ENCODE data around the gene POLR2E. TPM values are rescaled to one million over a fixed set of nuclear protein-coding genes. Genes with fewer than 3 reads are reported as not detected.

POLR2E gene
- total RNA-seq, 4 donors from 2014 or later: 117 to 228 (median 150) TPM

GRCh38 chr19:1045247-1045603 is 50.0 kb downstream of the POLR2E start:
- ATAC-seq: no peak
- WGBS, 2 donors (ENCODE audit: low coverage in 1 of 2): 73 to 89% methylated on average over 3 to 10 of the region's 10 CpGs
- H3K27ac ChIP-seq: no peak overlapping the region

GRCh38 chr19:1042689-1043511 is 52.3 kb downstream of the POLR2E start:
- WGBS, 2 donors (ENCODE audit: low coverage in 1 of 2): 33% methylated on average over 3 of the region's 23 CpGs; no CpG with 5 or more reads in 1 of the 2 donors
- TF ChIP-seq CTCF (IDR thresholded peaks at IDR 0.05): no peak
- TF ChIP-seq POLR2A (IDR thresholded peaks at IDR 0.05): no peak
- TF ChIP-seq EP300 (IDR thresholded peaks at IDR 0.05): no peak
- TF ChIP-seq POLR2AphosphoS5 (IDR thresholded peaks at IDR 0.05): no peak
- peaks cover 6% of the 10 kb centered on the region for H3K27me3 ChIP-seq
- H3K9me3 ChIP-seq: no peaks in the 10 kb centered on the region
- H3K36me3 ChIP-seq: peaks cover 0 to 10% of the 10 kb centered on the region in 2 donors
- no peak overlapping the region for H3K27ac ChIP-seq
- no peak for ATAC-seq
- H3K4me1 ChIP-seq: peaks cover 0 to 52% (median 20%) of the 10 kb centered on the region in 3 donors
- no peak overlapping the region for H3K4me3 ChIP-seq

More at GRCh38 chr19:1045247-1045603, 50.0 kb downstream of the POLR2E start:
- H3K4me3 ChIP-seq: no peak overlapping the region
- H3K9me3 ChIP-seq: no peaks in the 10 kb centered on the region
- TF ChIP-seq EP300 (IDR thresholded peaks at IDR 0.05): no peak
- TF ChIP-seq CTCF (IDR thresholded peaks at IDR 0.05): no peak
- TF ChIP-seq POLR2AphosphoS5 (IDR thresholded peaks at IDR 0.05): no peak
- no peak for TF ChIP-seq POLR2A (IDR thresholded peaks at IDR 0.05)
- peaks cover 0 to 31% (median 17%) of the 10 kb centered on the region in 3 donors for H3K4me1 ChIP-seq
- peaks cover 0 to 7% of the 10 kb centered on the region in 2 donors for H3K36me3 ChIP-seq
- H3K27me3 ChIP-seq: peaks cover 6% of the 10 kb centered on the region

- no peaks in the 10 kb centered on the region for H3K9me3 ChIP-seq
- peak overlapping the region in 1 of 4 donors; percentile 45 for H3K27ac ChIP-seq
- no peak for ATAC-seq
- H3K4me1 ChIP-seq: peaks cover 0 to 52% (median 20%) of the 10 kb centered on the region in 3 donors
- peaks cover 0 to 18% of the 10 kb centered on the region in 2 donors for H3K36me3 ChIP-seq
- H3K4me3 ChIP-seq: peak overlapping the region in 1 of 2 donors; percentile 55
- peaks cover 6% of the 10 kb centered on the region for H3K27me3 ChIP-seq
- TF ChIP-seq POLR2AphosphoS5 (IDR thresholded peaks at IDR 0.05): no peak
- no peak for TF ChIP-seq CTCF (IDR thresholded peaks at IDR 0.05)
- no peak for TF ChIP-seq EP300 (IDR thresholded peaks at IDR 0.05)
- no peak for TF ChIP-seq POLR2A (IDR thresholded peaks at IDR 0.05)
- whole genome bisulfite sequencing, 2 donors (ENCODE audit: low coverage in 1 of 2): no CpG with 5 or more reads among the region's 43 CpGs
Observed at GRCh38 chr19:1041835-1042685, 53.1 kb downstream of the POLR2E start.

GRCh38 chr19:1041272-1041834 is 53.8 kb downstream of the POLR2E start:
- H3K36me3 ChIP-seq: peaks cover 0 to 19% of the 10 kb centered on the region in 2 donors
- no peak for ATAC-seq
- WGBS, 2 donors (ENCODE audit: low coverage in 1 of 2): 15 to 62% methylated on average over 3 to 5 of the region's 26 CpGs
- peaks cover 6% of the 10 kb centered on the region for H3K27me3 ChIP-seq
- H3K4me3 ChIP-seq: peak overlapping the region; percentile 6 to 55
- TF ChIP-seq EP300 (IDR thresholded peaks at IDR 0.05) (no peak), POLR2A (IDR thresholded peaks at IDR 0.05) (no peak), CTCF (IDR thresholded peaks at IDR 0.05) (no peak), POLR2AphosphoS5 (IDR thresholded peaks at IDR 0.05) (no peak)
- H3K9me3 ChIP-seq: no peaks in the 10 kb centered on the region
- peak overlapping the region in 1 of 4 donors; percentile 45 for H3K27ac ChIP-seq
- peaks cover 0 to 52% (median 20%) of the 10 kb centered on the region in 3 donors for H3K4me1 ChIP-seq
